NCI-H446 (cell line): Measurements from ENCODE around the gene BLOC1S3.

Experiments
- DNase-seq, 2 experiments: peaks; one replicate each; lab custom pipeline; 2025; lab: John Stamatoyannopoulos, UW

The BLOC1S3 gene

GRCh38 chr19:45178262-45179071 lies at the start of gene BLOC1S3:
BLOC1S3 (plus strand) TSS chr19:45178784; CDS start chr19:45179297, 513 bp downstream.
- peak; percentile 99 to 100 for DNase-seq

GRCh38 chr19:45128806-45129205 lies 49.8 kb upstream of the BLOC1S3 start:
- no peak for DNase-seq

GRCh38 chr19:45130236-45130635 lies 48.3 kb upstream of the BLOC1S3 start:
- no peak for DNase-seq

- no peak for DNase-seq
These were observed 47.5 kb upstream of the BLOC1S3 start for GRCh38 chr19:45130888-45131615.

- no peak for DNase-seq
These were observed 44.9 kb upstream of the BLOC1S3 start for GRCh38 chr19:45133661-45134060.

GRCh38 chr19:45135176-45135885 lies 43.3 kb upstream of the BLOC1S3 start:
- DNase-seq = no peak

GRCh38 chr19:45136507-45137178 lies 41.9 kb upstream of the BLOC1S3 start:
- no peak for DNase-seq

GRCh38 chr19:45137179-45137761 lies 41.3 kb upstream of the BLOC1S3 start:
- DNase-seq = no peak

- DNase-seq = no peak
These were observed 40.3 kb upstream of the BLOC1S3 start for GRCh38 chr19:45138303-45138751.

GRCh38 chr19:45139286-45140143 lies 39.1 kb upstream of the BLOC1S3 start:
- no peak for DNase-seq

- DNase-seq = no peak
These were observed 38.5 kb upstream of the BLOC1S3 start for GRCh38 chr19:45140144-45140503.

GRCh38 chr19:45140533-45140932 lies 38.1 kb upstream of the BLOC1S3 start:
- DNase-seq = no peak

- no peak for DNase-seq
These were observed 37.2 kb upstream of the BLOC1S3 start for GRCh38 chr19:45141203-45141900.

GRCh38 chr19:45142016-45142725 lies 36.4 kb upstream of the BLOC1S3 start:
- DNase-seq = no peak

GRCh38 chr19:45142726-45143110 lies 35.9 kb upstream of the BLOC1S3 start:
- DNase-seq = no peak

- DNase-seq = no peak
These were observed 33.9 kb upstream of the BLOC1S3 start for GRCh38 chr19:45144431-45145269.

GRCh38 chr19:45145270-45146189 lies 33.1 kb upstream of the BLOC1S3 start:
- no peak for DNase-seq
